ENCODE results near the gene ZNF585A.

ZNF585A gene

DNA sequence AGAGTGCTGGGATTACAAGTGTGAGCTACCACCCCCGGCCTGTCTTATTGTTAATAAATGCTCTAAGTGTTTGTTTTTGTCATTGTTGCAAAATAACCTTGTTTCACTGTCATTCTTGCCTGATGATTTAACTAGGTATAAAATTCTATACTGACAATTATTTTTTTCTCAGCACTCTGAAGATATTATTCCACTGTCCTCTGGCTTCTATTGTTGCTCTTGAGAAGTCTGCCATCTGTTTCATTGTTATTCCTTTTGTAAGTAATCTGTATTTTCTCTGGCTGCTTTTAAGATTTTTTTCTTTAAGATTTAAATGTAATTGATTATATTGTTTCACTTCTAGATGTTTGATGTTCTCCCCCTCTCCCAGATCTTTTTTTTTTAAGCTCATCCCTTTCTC is 76.6 kb downstream of the ZNF585A start:
- FAIRE-seq (no peak), DNase-seq (ENCODE audit: low spot score) (no peak)
